ENCODE data around the gene RRP36. TPM values are rescaled to one million over a fixed set of nuclear protein-coding genes. Genes with fewer than 3 reads are reported as not detected.
A peak's percentile ranks its signal among the peaks of the same experiment; 100 is the strongest.

RRP36 gene
- total and polyA plus RNA-seq, 2 donors = 50.1 to 64.6 TPM

DNA sequence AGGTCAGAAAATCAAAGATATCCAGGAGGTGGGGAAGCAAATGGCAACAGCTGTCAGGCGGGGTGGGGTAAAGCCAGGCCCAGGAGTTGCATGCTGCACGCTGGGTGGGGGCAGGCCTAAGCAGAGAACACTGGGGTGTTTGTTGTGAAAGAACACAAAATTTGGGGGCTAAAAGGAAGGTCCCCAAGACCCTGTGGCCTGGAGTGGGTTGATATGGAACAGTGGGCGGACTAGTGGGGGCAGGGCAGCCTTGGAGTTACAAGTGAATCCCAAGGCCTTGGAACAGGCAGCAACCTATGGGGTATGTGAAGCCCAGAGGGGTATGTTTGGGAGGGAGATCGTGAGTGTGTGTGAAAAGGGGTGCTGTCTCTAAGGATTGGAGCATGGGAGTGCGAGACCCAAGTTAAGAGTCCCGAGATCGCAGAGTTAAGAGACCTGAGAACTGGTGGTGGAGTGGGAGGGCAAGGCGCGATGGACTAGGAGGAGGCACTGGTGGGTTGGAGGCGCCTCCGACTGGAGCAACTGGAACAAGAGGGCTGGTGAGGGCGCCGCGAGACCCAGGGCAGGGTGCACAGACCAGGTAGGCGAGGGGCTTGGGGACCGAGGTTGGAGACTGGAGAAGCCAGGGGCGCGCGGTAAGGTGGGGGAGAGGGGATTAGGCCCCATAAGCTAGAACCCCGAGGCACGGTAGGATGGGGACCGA is 31.6 kb downstream of the RRP36 start:
- peak in 1 of 9 donors; percentile 11 for DNase-seq (ENCODE audit: low read depth in 6 of 9, low spot score in 9 of 9)
- WGBS = 20% methylated on average over 22 of the region's 22 CpGs
- peak overlapping the region; percentile 60 to 69 for H3K4me3 ChIP-seq (ENCODE audit: low read length in 2 of 2)
- H3K27ac ChIP-seq (ENCODE audit: low read depth in 1 of 2, low read length in 1 of 2) = peak overlapping the region; percentile 82 to 86
- no peaks in the 10 kb centered on the region for H3K9me3 ChIP-seq (ENCODE audit: control insufficient read depth in 2 of 2, insufficient read depth in 1 of 2, low read length in 1 of 2)
- H3K4me1 ChIP-seq (ENCODE audit: control insufficient read depth in 2 of 2, insufficient read depth in 2 of 2, low read length in 2 of 2) = peaks cover 15 to 43% of the 10 kb centered on the region in 2 donors
- no peaks in the 10 kb centered on the region for H3K27me3 ChIP-seq (ENCODE audit: control insufficient read depth in 2 of 2, insufficient read depth in 1 of 2, low read length in 1 of 2)
- peaks cover 23 to 53% of the 10 kb centered on the region in 2 donors for H3K36me3 ChIP-seq (ENCODE audit: control insufficient read depth in 2 of 2, insufficient read depth in 2 of 2, low read length in 1 of 2)

DNA sequence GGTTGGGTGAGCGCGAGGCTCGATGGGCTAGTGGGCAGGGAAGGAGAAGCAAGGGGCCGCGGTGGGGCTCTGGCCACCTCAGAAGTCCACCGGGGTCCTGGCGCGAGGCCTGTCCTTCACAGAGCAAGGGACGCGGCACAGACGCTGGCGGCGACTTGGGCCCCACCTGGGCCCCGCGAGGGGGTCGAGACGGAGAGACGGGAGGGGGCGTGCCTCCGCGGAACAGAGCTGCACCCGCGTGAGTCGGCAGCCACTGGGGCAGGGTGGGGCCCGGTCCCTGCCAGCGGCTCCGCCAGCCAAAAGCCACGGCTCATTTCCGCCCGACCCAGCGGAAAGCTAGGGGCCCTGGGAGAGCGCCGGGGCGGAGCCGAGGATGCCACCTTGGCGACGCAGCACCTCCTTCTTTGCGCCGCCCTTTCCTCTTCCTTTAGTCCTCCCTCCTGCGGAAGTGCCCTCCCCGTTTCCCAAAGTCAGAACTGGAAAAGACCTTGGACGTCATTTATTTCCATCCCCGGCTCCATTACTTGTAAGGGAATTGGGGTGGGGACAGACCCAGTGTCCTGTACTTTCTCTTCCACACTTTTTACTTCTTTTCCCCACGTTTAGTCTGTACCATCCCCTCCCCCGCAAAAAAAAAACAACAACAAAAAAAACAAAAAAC is 32.3 kb downstream of the RRP36 start, which contains the start of gene CUL7:
Gene CUL7 (minus strand): TSS at position 307 of the 661 bp plus-strand sequence. CDS start 1,063 bp downstream, outside the sequence.
- Histone ChIP-seq H3K27ac (ENCODE audit: low read depth in 1 of 2, low read length in 1 of 2) (peak within 1 kb of the TSS; percentile 82 to 86), H3K9me3 (ENCODE audit: control insufficient read depth in 2 of 2, insufficient read depth in 1 of 2, low read length in 1 of 2) (no peaks in the 10 kb centered on the region), H3K4me3 (ENCODE audit: low read length in 2 of 2) (peak within 1 kb of the TSS; percentile 60 to 69), H3K4me1 (ENCODE audit: control insufficient read depth in 2 of 2, insufficient read depth in 2 of 2, low read length in 2 of 2) (peaks cover 22 to 50% of the 10 kb centered on the region in 2 donors), H3K27me3 (ENCODE audit: control insufficient read depth in 2 of 2, insufficient read depth in 1 of 2, low read length in 1 of 2) (no peaks in the 10 kb centered on the region), H3K36me3 (ENCODE audit: control insufficient read depth in 2 of 2, insufficient read depth in 2 of 2, low read length in 1 of 2) (peaks cover 20 to 49% of the 10 kb centered on the region in 2 donors)
- WGBS = 2% methylated on average over 45 of the region's 45 CpGs
- peak; percentile 76 to 96 (median 90) for DNase-seq (ENCODE audit: low read depth in 6 of 9, low spot score in 9 of 9)

- 88% methylated on average over 17 of the region's 17 CpGs for WGBS
Measured at GRCh38 chr6:43054206-43054943, 33.0 kb downstream of the RRP36 start.

GRCh38 chr6:43055966-43056365 is 34.5 kb downstream of the RRP36 start:
- WGBS = 92% methylated on average over 8 of the region's 8 CpGs
- no peak overlapping the region for H3K4me3 ChIP-seq (ENCODE audit: low read length in 2 of 2)
- H3K36me3 ChIP-seq (ENCODE audit: control insufficient read depth in 2 of 2, insufficient read depth in 2 of 2, low read length in 1 of 2) = peaks cover 17 to 31% of the 10 kb centered on the region in 2 donors
- H3K9me3 ChIP-seq (ENCODE audit: control insufficient read depth in 2 of 2, insufficient read depth in 1 of 2, low read length in 1 of 2) = no peaks in the 10 kb centered on the region
- peaks cover 28 to 50% of the 10 kb centered on the region in 2 donors for H3K4me1 ChIP-seq (ENCODE audit: control insufficient read depth in 2 of 2, insufficient read depth in 2 of 2, low read length in 2 of 2)
- DNase-seq (ENCODE audit: low read depth in 6 of 9, low spot score in 9 of 9) = no peak
- H3K27ac ChIP-seq (ENCODE audit: low read depth in 1 of 2, low read length in 1 of 2) = no peak overlapping the region
- no peaks in the 10 kb centered on the region for H3K27me3 ChIP-seq (ENCODE audit: control insufficient read depth in 2 of 2, insufficient read depth in 1 of 2, low read length in 1 of 2)

More at GRCh38 chr6:43054206-43054943, 33.0 kb downstream of the RRP36 start:
- peak overlapping the region; percentile 82 to 86 for H3K27ac ChIP-seq (ENCODE audit: low read depth in 1 of 2, low read length in 1 of 2)
- H3K27me3 ChIP-seq (ENCODE audit: control insufficient read depth in 2 of 2, insufficient read depth in 1 of 2, low read length in 1 of 2) = no peaks in the 10 kb centered on the region
- peak overlapping the region; percentile 60 to 69 for H3K4me3 ChIP-seq (ENCODE audit: low read length in 2 of 2)
- no peaks in the 10 kb centered on the region for H3K9me3 ChIP-seq (ENCODE audit: control insufficient read depth in 2 of 2, insufficient read depth in 1 of 2, low read length in 1 of 2)
- peaks cover 23 to 51% of the 10 kb centered on the region in 2 donors for H3K4me1 ChIP-seq (ENCODE audit: control insufficient read depth in 2 of 2, insufficient read depth in 2 of 2, low read length in 2 of 2)
- H3K36me3 ChIP-seq (ENCODE audit: control insufficient read depth in 2 of 2, insufficient read depth in 2 of 2, low read length in 1 of 2) = peaks cover 18 to 45% of the 10 kb centered on the region in 2 donors
- no peak for DNase-seq (ENCODE audit: low read depth in 6 of 9, low spot score in 9 of 9)

- H3K27me3 ChIP-seq (ENCODE audit: control insufficient read depth in 2 of 2, insufficient read depth in 1 of 2, low read length in 1 of 2) = no peaks in the 10 kb centered on the region
- WGBS = 95% methylated on average over 1 of the region's 1 CpG
- DNase-seq (ENCODE audit: low read depth in 6 of 9, low spot score in 9 of 9) = no peak
- H3K4me3 ChIP-seq (ENCODE audit: low read length in 2 of 2) = peak overlapping the region; percentile 71 to 96
- no peaks in the 10 kb centered on the region for H3K9me3 ChIP-seq (ENCODE audit: control insufficient read depth in 2 of 2, insufficient read depth in 1 of 2, low read length in 1 of 2)
- peaks cover 21 to 31% of the 10 kb centered on the region in 2 donors for H3K4me1 ChIP-seq (ENCODE audit: control insufficient read depth in 2 of 2, insufficient read depth in 2 of 2, low read length in 2 of 2)
- no peak overlapping the region for H3K27ac ChIP-seq (ENCODE audit: low read depth in 1 of 2, low read length in 1 of 2)
- H3K36me3 ChIP-seq (ENCODE audit: control insufficient read depth in 2 of 2, insufficient read depth in 2 of 2, low read length in 1 of 2) = peaks cover 20 to 32% of the 10 kb centered on the region in 2 donors
Measured at GRCh38 chr6:43058531-43058930, 37.1 kb downstream of the RRP36 start.

- Histone ChIP-seq H3K9me3 (ENCODE audit: control insufficient read depth in 2 of 2, insufficient read depth in 1 of 2, low read length in 1 of 2) (no peaks in the 10 kb centered on the region), H3K36me3 (ENCODE audit: control insufficient read depth in 2 of 2, insufficient read depth in 2 of 2, low read length in 1 of 2) (peaks cover 24 to 32% of the 10 kb centered on the region in 2 donors), H3K27me3 (ENCODE audit: control insufficient read depth in 2 of 2, insufficient read depth in 1 of 2, low read length in 1 of 2) (no peaks in the 10 kb centered on the region), H3K27ac (ENCODE audit: low read depth in 1 of 2, low read length in 1 of 2) (peak within 1 kb of the TSS; percentile 83 to 92), H3K4me1 (ENCODE audit: control insufficient read depth in 2 of 2, insufficient read depth in 2 of 2, low read length in 2 of 2) (peaks cover 18 to 24% of the 10 kb centered on the region in 2 donors), H3K4me3 (ENCODE audit: low read length in 2 of 2) (peak within 1 kb of the TSS; percentile 71 to 96)
- under 1% methylated on average over 64 of the region's 64 CpGs for WGBS
- DNase-seq (ENCODE audit: low read depth in 6 of 9, low spot score in 9 of 9) = peak; percentile 97 to 99 (median 98)
Measured at GRCh38 chr6:43059168-43060033, 38.0 kb downstream of the RRP36 start, which contains the start of the genes KLC4 and MRPL2. TSS of gene KLC4 (plus strand) at chr6:43059631. CDS start at chr6:43061336, 1,705 bp downstream. TSS of gene MRPL2 (minus strand) at chr6:43059434. CDS start at chr6:43059381, 53 bp downstream.

DNA sequence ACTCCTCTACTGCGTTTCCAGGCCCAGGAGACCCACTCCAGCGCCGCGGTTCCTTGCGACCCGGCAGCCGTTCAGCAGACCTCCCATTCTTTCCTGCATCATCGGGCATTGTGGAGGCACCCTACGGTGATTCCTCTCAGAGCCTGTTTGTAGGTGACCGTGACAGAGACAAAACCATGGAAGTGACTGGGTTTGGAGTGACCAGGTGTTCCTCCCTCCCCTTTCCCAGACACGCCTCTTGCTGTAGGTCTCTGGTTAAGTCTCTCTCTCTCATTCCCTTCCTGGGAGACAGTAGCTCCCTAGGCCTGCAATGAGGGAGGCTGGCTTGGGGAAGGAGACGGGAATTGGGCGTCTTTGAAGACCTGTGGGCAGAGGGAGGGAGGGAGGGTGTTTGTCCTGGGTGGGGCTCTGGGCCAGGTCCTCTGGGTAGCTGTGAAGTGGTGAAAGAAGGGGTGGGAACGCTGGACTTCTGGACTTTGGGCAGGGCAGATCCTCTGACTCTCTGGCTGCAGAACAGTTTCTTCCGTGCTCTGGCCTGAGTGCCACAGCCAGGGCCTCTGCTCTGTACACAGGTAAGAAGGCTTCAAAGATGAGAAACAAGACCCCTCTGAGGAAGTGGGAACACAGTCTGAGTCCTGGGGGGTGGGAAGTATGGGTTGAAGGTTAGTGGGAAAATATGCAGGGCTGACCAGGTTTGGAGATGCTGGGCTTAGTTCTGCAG is 38.8 kb downstream of the RRP36 start:
- no peak for DNase-seq (ENCODE audit: low read depth in 6 of 9, low spot score in 9 of 9)
- 22% methylated on average over 15 of the region's 15 CpGs for WGBS
- Histone ChIP-seq H3K27me3 (ENCODE audit: control insufficient read depth in 2 of 2, insufficient read depth in 1 of 2, low read length in 1 of 2) (no peaks in the 10 kb centered on the region), H3K4me3 (ENCODE audit: low read length in 2 of 2) (peak overlapping the region; percentile 71 to 96), H3K4me1 (ENCODE audit: control insufficient read depth in 2 of 2, insufficient read depth in 2 of 2, low read length in 2 of 2) (peaks cover 14 to 23% of the 10 kb centered on the region in 2 donors), H3K27ac (ENCODE audit: low read depth in 1 of 2, low read length in 1 of 2) (peak overlapping the region; percentile 83 to 92), H3K36me3 (ENCODE audit: control insufficient read depth in 2 of 2, insufficient read depth in 2 of 2, low read length in 1 of 2) (peaks cover 27 to 36% of the 10 kb centered on the region in 2 donors), H3K9me3 (ENCODE audit: control insufficient read depth in 2 of 2, insufficient read depth in 1 of 2, low read length in 1 of 2) (no peaks in the 10 kb centered on the region)

Measured in thymus (tissue), 11 donors.